ENCODE measurements around the gene SLC35F3.

- TF ChIP-seq POLR2A (IDR thresholded peaks at IDR 0.05; ENCODE audit: low read depth, low read length) (no peak), POLR2AphosphoS5 (IDR thresholded peaks at IDR 0.05; ENCODE audit: low read depth, low read length) (no peak)
Measured at GRCh38 chr1:234261545-234261944, 357.1 kb downstream of the SLC35F3 start.
